ENCODE data around the gene MALAT1. TPM values are rescaled to one million over a fixed set of nuclear protein-coding genes. Genes with fewer than 3 reads are reported as not detected.

The MALAT1 gene
- total and polyA plus RNA-seq, 4 donors = 557 to 14,973 (median 4,235) TPM

Small RNAs within 50 kb of the gene (small RNA-seq; reads per million reads assigned to genes)
- gene RF01684 (ENCODE audit: low replicate concordance) = not detected

Other genes with a start within 250 kb of the MALAT1 start
- 1 to 10 TPM; 7.2 to 9.1 TPM for gene POLA2, start 237.1 kb upstream of the MALAT1 start, total RNA-seq
- gene POLA2, start 237.1 kb upstream of the MALAT1 start, polyA plus RNA-seq (ENCODE audit: insufficient read length in 2 of 2) = 10 to 100 TPM in 1 of 2 donors, 1 to 10 TPM in 1; 9.7 to 16.2 TPM
- 1 to 10 TPM; 5.7 to 8.5 TPM for gene CDC42EP2, start 184.2 kb upstream of the MALAT1 start, total RNA-seq
- 1 to 10 TPM; 5.7 to 10.0 TPM for gene CDC42EP2, start 184.2 kb upstream of the MALAT1 start, polyA plus RNA-seq (ENCODE audit: insufficient read length in 2 of 2)
- 10 to 100 TPM; 28.0 to 52.7 TPM for gene DPF2, start 165.2 kb upstream of the MALAT1 start, total RNA-seq
- gene DPF2, start 165.2 kb upstream of the MALAT1 start, polyA plus RNA-seq (ENCODE audit: insufficient read length in 2 of 2) = 10 to 100 TPM; 72.8 to 84.0 TPM
- gene TIGD3, start 144.3 kb upstream of the MALAT1 start, total RNA-seq = 1 to 10 TPM; 1.4 TPM
- 1 to 10 TPM; 3.4 to 3.7 TPM for gene TIGD3, start 144.3 kb upstream of the MALAT1 start, polyA plus RNA-seq (ENCODE audit: insufficient read length in 2 of 2)
- 1 to 10 TPM; 2.3 to 3.1 TPM for gene SLC25A45, start 116.4 kb upstream of the MALAT1 start, total RNA-seq
- gene SLC25A45, start 116.4 kb upstream of the MALAT1 start, polyA plus RNA-seq (ENCODE audit: insufficient read length in 2 of 2) = 1 to 10 TPM; 1.8 to 3.7 TPM
- gene FRMD8, start 112.4 kb upstream of the MALAT1 start, total RNA-seq = 10 to 100 TPM; 16.7 to 18.7 TPM
- 10 to 100 TPM; 16.3 to 19.3 TPM for gene FRMD8, start 112.4 kb upstream of the MALAT1 start, polyA plus RNA-seq (ENCODE audit: insufficient read length in 2 of 2)
- gene NEAT1, start 76.2 kb upstream of the MALAT1 start, total RNA-seq = 10 to 100 TPM; 27.4 to 63.7 TPM
- gene NEAT1, start 76.2 kb upstream of the MALAT1 start, polyA plus RNA-seq (ENCODE audit: insufficient read length in 2 of 2) = 10 to 100 TPM; 63.6 to 73.6 TPM
- 10 to 100 TPM; 41.8 to 79.8 TPM for gene SCYL1, start 26.0 kb downstream of the MALAT1 start, total RNA-seq
- 10 to 100 TPM; 84.0 to 87.5 TPM for gene SCYL1, start 26.0 kb downstream of the MALAT1 start, polyA plus RNA-seq (ENCODE audit: insufficient read length in 2 of 2)
- 10 to 100 TPM; 47.5 to 68.7 TPM for gene LTBP3, start 59.3 kb downstream of the MALAT1 start, total RNA-seq
- gene LTBP3, start 59.3 kb downstream of the MALAT1 start, polyA plus RNA-seq (ENCODE audit: insufficient read length in 2 of 2) = 100 to 1,000 TPM; 158 to 198 TPM
- 10 to 100 TPM; 14.7 to 25.6 TPM for gene ZNRD2, start 71.4 kb downstream of the MALAT1 start, total RNA-seq
- gene ZNRD2, start 71.4 kb downstream of the MALAT1 start, polyA plus RNA-seq (ENCODE audit: insufficient read length in 2 of 2) = 10 to 100 TPM; 82.5 to 87.2 TPM
- gene FAM89B, start 73.5 kb downstream of the MALAT1 start, total RNA-seq = 10 to 100 TPM in 1 of 2 donors, 1 to 10 TPM in 1; 7.0 to 49.2 TPM
- gene FAM89B, start 73.5 kb downstream of the MALAT1 start, polyA plus RNA-seq (ENCODE audit: insufficient read length in 2 of 2) = 10 to 100 TPM; 48.6 to 49.0 TPM
- gene EHBP1L1, start 77.0 kb downstream of the MALAT1 start, total RNA-seq = 10 to 100 TPM; 13.9 to 24.0 TPM
- gene EHBP1L1, start 77.0 kb downstream of the MALAT1 start, polyA plus RNA-seq (ENCODE audit: insufficient read length in 2 of 2) = 10 to 100 TPM; 20.3 to 30.1 TPM
- under 1 TPM; 0.20 to 0.44 TPM for gene KCNK7, start 96.8 kb downstream of the MALAT1 start, total RNA-seq
- gene KCNK7, start 96.8 kb downstream of the MALAT1 start, polyA plus RNA-seq (ENCODE audit: insufficient read length in 2 of 2) = under 1 TPM; 0.77 to 0.90 TPM
- gene MAP3K11, start 115.2 kb downstream of the MALAT1 start, total RNA-seq = 10 to 100 TPM; 16.8 to 28.9 TPM
- gene MAP3K11, start 115.2 kb downstream of the MALAT1 start, polyA plus RNA-seq (ENCODE audit: insufficient read length in 2 of 2) = 10 to 100 TPM; 31.2 to 38.1 TPM
- gene PCNX3, start 116.7 kb downstream of the MALAT1 start, total RNA-seq = 10 to 100 TPM; 10.4 to 15.3 TPM
- gene PCNX3, start 116.7 kb downstream of the MALAT1 start, polyA plus RNA-seq (ENCODE audit: insufficient read length in 2 of 2) = 10 to 100 TPM; 35.7 to 41.6 TPM
- 10 to 100 TPM; 10.6 to 34.2 TPM for gene SIPA1, start 139.1 kb downstream of the MALAT1 start, total RNA-seq
- 10 to 100 TPM; 35.4 to 43.6 TPM for gene SIPA1, start 139.1 kb downstream of the MALAT1 start, polyA plus RNA-seq (ENCODE audit: insufficient read length in 2 of 2)
- gene RELA, start 163.9 kb downstream of the MALAT1 start, total RNA-seq = 10 to 100 TPM; 14.5 to 29.4 TPM
- 10 to 100 TPM; 53.9 to 57.7 TPM for gene RELA, start 163.9 kb downstream of the MALAT1 start, polyA plus RNA-seq (ENCODE audit: insufficient read length in 2 of 2)
- gene KAT5, start 213.2 kb downstream of the MALAT1 start, total RNA-seq = 10 to 100 TPM; 41.5 to 74.5 TPM
- 10 to 100 TPM; 80.3 to 81.2 TPM for gene KAT5, start 213.2 kb downstream of the MALAT1 start, polyA plus RNA-seq (ENCODE audit: insufficient read length in 2 of 2)
- 10 to 100 TPM; 11.8 to 52.6 TPM for gene RNASEH2C, start 221.8 kb downstream of the MALAT1 start, total RNA-seq
- 10 to 100 TPM; 48.0 to 56.5 TPM for gene RNASEH2C, start 221.8 kb downstream of the MALAT1 start, polyA plus RNA-seq (ENCODE audit: insufficient read length in 2 of 2)

Measured in spinal cord (tissue), 4 donors.